ENCODE results near the gene LRRIQ4. TPM values are rescaled to one million over a fixed set of nuclear protein-coding genes. Genes with fewer than 3 reads are reported as not detected.

The LRRIQ4 gene
- total RNA-seq, result not detected

- peak; percentile 39 for DNase-seq
Observed at GRCh38 chr3:169812332-169813235, at the start of gene LRRIQ4, which contains the start of gene LRRC34. Gene LRRIQ4 (plus strand): TSS chr3:169812870. CDS start chr3:169821922, 9,052 bp downstream. Gene LRRC34 (minus strand): TSS chr3:169812904. CDS start chr3:169812548, 356 bp downstream.

GRCh38 chr3:169764312-169764881, 48.3 kb upstream of the LRRIQ4 start:
- DNase-seq, result peak; percentile 45

GRCh38 chr3:169764882-169765612, 47.6 kb upstream of the LRRIQ4 start, which contains the start of gene TERC:
Gene TERC (minus strand): TSS chr3:169765060.
- DNase-seq, result peak; percentile 88

GRCh38 chr3:169769287-169770181, 43.1 kb upstream of the LRRIQ4 start, which contains the start of gene ACTRT3:
Gene ACTRT3 (minus strand): TSS chr3:169769561. CDS start chr3:169769520, 41 bp downstream.
- DNase-seq, result peak; percentile 39

GRCh38 chr3:169771497-169772304, 41.0 kb upstream of the LRRIQ4 start:
- peak; percentile 60 for DNase-seq

- DNase-seq, result no peak
Observed at GRCh38 chr3:169772305-169772896, 40.3 kb upstream of the LRRIQ4 start.

GRCh38 chr3:169772897-169773816, 39.5 kb upstream of the LRRIQ4 start, which contains the start of gene MYNN:
Gene MYNN (plus strand): TSS chr3:169773396. CDS start chr3:169774296, 900 bp downstream.
- peak; percentile 85 for DNase-seq

- no peak for DNase-seq
Observed at GRCh38 chr3:169774186-169774585, 38.5 kb upstream of the LRRIQ4 start.

GRCh38 chr3:169777822-169778221, 34.8 kb upstream of the LRRIQ4 start:
- no peak for DNase-seq

- DNase-seq, result no peak
Observed at GRCh38 chr3:169780742-169781141, 31.9 kb upstream of the LRRIQ4 start.

- DNase-seq, result no peak
Observed at GRCh38 chr3:169781209-169781855, 31.3 kb upstream of the LRRIQ4 start.

- DNase-seq, result no peak
Observed at GRCh38 chr3:169787120-169787519, 25.6 kb upstream of the LRRIQ4 start.

- no peak for DNase-seq
Observed at GRCh38 chr3:169787791-169788190, 24.9 kb upstream of the LRRIQ4 start.

- no peak for DNase-seq
Observed at GRCh38 chr3:169790219-169790618, 22.5 kb upstream of the LRRIQ4 start.

- no peak for DNase-seq
Observed at GRCh38 chr3:169790687-169791429, 21.8 kb upstream of the LRRIQ4 start.

GRCh38 chr3:169792359-169792758, 20.3 kb upstream of the LRRIQ4 start:
- DNase-seq, result no peak

GRCh38 chr3:169804681-169805080, 8.0 kb upstream of the LRRIQ4 start:
- DNase-seq, result no peak

GRCh38 chr3:169809230-169809795, 3.4 kb upstream of the LRRIQ4 start:
- no peak for DNase-seq

Measured in effector CD4-positive, alpha-beta T cell (primary cell).